IMR-90 (cell line): ENCODE results near the gene CNKSR3. TPM values are rescaled to one million over a fixed set of nuclear protein-coding genes. Genes with fewer than 3 reads are reported as not detected.

Experiments
- ATAC-seq: fragments of 200-7000 bp; cut with Tn5 transposase; 2 replicates; pipeline ENCODE4 v1.9.1; 2020; ENCODE audit warnings: low read depth, mild to moderate bottlenecking, moderate library complexity
- BruUV-seq: library from RNA; stranded (reverse); fragments of 400-500 nt; replicated peaks from 2 replicates; lab custom pipeline; 2021; lab: Mats Ljungman, UMichigan
- CTCF ChIA-PET: fragments of 300-600 bp; formaldehyde crosslinking; extraction: SDS; loops from one replicate; lab custom pipeline; 2021; ENCODE audit warnings: antibody characterized with exemption; lab: Yijun Ruan, JAX
- POLR2A ChIA-PET: fragments of 300-600 bp; sonication (Branson Sonifier 250); formaldehyde crosslinking; loops from one replicate; lab custom pipeline; 2022; ENCODE audit warnings: antibody characterized with exemption; ENCODE audit not compliant: unreplicated experiment; lab: Charles Lee
- DNase-seq: peaks from one replicate; pipeline ENCODE4 v3.0.0; 2013
- H2AFZ ChIP-seq: replicated peaks from 2 replicates; pipeline ENCODE3; 2013; ENCODE audit warnings: low read length, mild to moderate bottlenecking; ENCODE audit not compliant: poor library complexity
- H2AK5ac ChIP-seq: 2 replicates; pipeline ENCODE4 v1.6.1; 2013; ENCODE audit warnings: low read depth, low read length, inconsistent platforms
- H2AK9ac ChIP-seq: replicated peaks from 2 replicates; pipeline ENCODE3; 2013; ENCODE audit warnings: mild to moderate bottlenecking, low read depth, low read length, moderate library complexity; ENCODE audit not compliant: poor library complexity
- H2BK120ac ChIP-seq: 2 replicates; pipeline ENCODE4 v1.6.1; 2013; ENCODE audit warnings: low read depth, low read length, inconsistent platforms
- H2BK15ac ChIP-seq: 3 replicates; pipeline ENCODE4 v1.6.1; 2013; ENCODE audit warnings: low read depth, low read length, inconsistent platforms
- H2BK20ac ChIP-seq: 2 replicates; pipeline ENCODE4 v1.6.1; 2013; ENCODE audit warnings: low read depth, mild to moderate bottlenecking, inconsistent platforms, low read length, moderate library complexity
- H2BK5ac ChIP-seq: 2 replicates; pipeline ENCODE4 v1.6.1; 2013; ENCODE audit warnings: mild to moderate bottlenecking, low read depth, low read length, inconsistent platforms; ENCODE audit not compliant: poor library complexity, severe bottlenecking
- H3K14ac ChIP-seq: replicated peaks from 2 replicates; pipeline ENCODE4 v1.6.1; 2013; ENCODE audit warnings: low read depth, low read length, inconsistent platforms
- H3K18ac ChIP-seq: 2 replicates; pipeline ENCODE4 v1.6.1; 2013; ENCODE audit warnings: low read depth, low read length, control low read depth
- H3K23ac ChIP-seq: 2 replicates; pipeline ENCODE4 v1.6.1; 2013; ENCODE audit warnings: low read depth, low read length, inconsistent platforms
- H3K27ac ChIP-seq: 2 replicates; pipeline ENCODE4 v1.5.1; 2013; ENCODE audit warnings: mild to moderate bottlenecking, control low read depth, low read length; ENCODE audit not compliant: insufficient read depth
- H3K27me3 ChIP-seq: 2 replicates; pipeline ENCODE4 v1.6.1; 2013; ENCODE audit warnings: low read length; ENCODE audit not compliant: control insufficient read depth, insufficient read depth
- H3K36me3 ChIP-seq: 2 replicates; pipeline ENCODE4 v1.6.1; 2013; ENCODE audit warnings: low read length, mixed read lengths; ENCODE audit not compliant: control insufficient read depth, insufficient read depth
- H3K4ac ChIP-seq: 2 replicates; pipeline ENCODE4 v1.6.1; 2013; ENCODE audit warnings: low read depth, low read length, inconsistent platforms
- H3K4me1 ChIP-seq: 2 replicates; pipeline ENCODE4 v1.6.1; 2013; ENCODE audit warnings: low read length, mixed read lengths; ENCODE audit not compliant: control insufficient read depth, insufficient read depth
- H3K4me2 ChIP-seq: 2 replicates; pipeline ENCODE4 v1.6.1; 2013; ENCODE audit warnings: low read depth, mild to moderate bottlenecking, control low read depth, low read length, moderate library complexity
- H3K4me3 ChIP-seq: 2 replicates; pipeline ENCODE4 v1.5.1; 2013; ENCODE audit warnings: low read depth, mild to moderate bottlenecking, control low read depth, low read length, moderate library complexity; ENCODE audit not compliant: insufficient read depth
- H3K56ac ChIP-seq: 2 replicates; pipeline ENCODE4 v1.6.1; 2013; ENCODE audit warnings: low read length, inconsistent platforms; ENCODE audit not compliant: insufficient read depth; ENCODE audit errors: extremely low read depth
- H3K79me1 ChIP-seq, 2 experiments: 2 replicates each; pipeline ENCODE4 v1.6.1; 2013; ENCODE audit warnings: low read length in 2 of 2, inconsistent platforms in 1 of 2, low read depth in 1 of 2
- H3K9ac ChIP-seq: 2 replicates; pipeline ENCODE4 v1.6.1; 2013; ENCODE audit warnings: low read depth, low read length, control low read depth
- H3K9me1 ChIP-seq: 2 replicates; pipeline ENCODE4 v1.6.1; 2013; ENCODE audit warnings: low read length, inconsistent platforms; ENCODE audit not compliant: insufficient read depth
- H3K9me3 ChIP-seq: 2 replicates; pipeline ENCODE4 v1.6.1; 2013; ENCODE audit warnings: low read length; ENCODE audit not compliant: control insufficient read depth, insufficient read depth
- H4K20me1 ChIP-seq: 2 replicates; pipeline ENCODE4 v1.6.1; 2013; ENCODE audit warnings: low read length, inconsistent platforms; ENCODE audit not compliant: insufficient read depth
- H4K5ac ChIP-seq: 2 replicates; pipeline ENCODE4 v1.6.1; 2013; ENCODE audit warnings: mild to moderate bottlenecking, low read depth, low read length, control low read depth
- H4K8ac ChIP-seq, 2 experiments: 2 replicates each; pipeline ENCODE4 v1.6.1; 2013; ENCODE audit warnings: low read depth in 2 of 2, low read length in 2 of 2, control low read depth in 1 of 2, inconsistent platforms in 1 of 2
- H4K91ac ChIP-seq: 2 replicates; pipeline ENCODE4 v1.6.1; 2013; ENCODE audit warnings: low read depth, low read length, inconsistent platforms; ENCODE audit not compliant: insufficient read depth
- CEBPB ChIP-seq: IDR thresholded peaks from 2 replicates; pipeline ENCODE4 v1.6.1; 2012; ENCODE audit warnings: low read depth, low read length, improper control_type of control experiment
- WGBS, 2 experiments: methylation state at CpG; one replicate each; pipeline versions ENCODE4 v1.1.5 to v1.1.7; 2013; ENCODE audit warnings: missing lambda C conversion rate in 2 of 2; ENCODE audit not compliant: insufficient read length in 1 of 2; ENCODE audit errors: extremely low coverage in 2 of 2; 5-methylcytosine and 5-hydroxymethylcytosine counted together
- dilution Hi-C: fragments of 300-500 bp; cut with HindIII; formaldehyde crosslinking; loops from one replicate; pipeline ENCODE4 v1.14.3; 2018; ENCODE audit warnings: low sequenced_read_pairs; ENCODE audit not compliant: unreplicated experiment
- in situ Hi-C: fragments of 300-500 bp; cut with MboI; formaldehyde crosslinking; loops from 3 replicates; pipeline ENCODE4 v1.14.3; 2019; ENCODE audit warnings: low sequenced_read_pairs, inconsistent platforms, mixed read lengths
- intact Hi-C: fragments of 100-400 bp; cut with micrococcal nuclease; formaldehyde crosslinking; loops from 2 replicates; pipeline ENCODE4 v1.10.0; 2022
- polyA plus RNA-seq, 3 experiments: library from polyadenylated mRNA; depleted of rRNA; stranded (reverse); fragments of >200 nt; gene quantifications; 2 replicates each; pipeline ENCODE4 v1.2.3, GENCODE V29; 2012; ENCODE audit warnings: low replicate concordance in 1 of 3
- total RNA-seq: library from RNA; depleted of rRNA; stranded (reverse); fragments of >200 nt; gene quantifications from 2 replicates; pipeline ENCODE4 v1.2.3, GENCODE V29; 2012

The CNKSR3 gene
- total and polyA plus RNA-seq, 2 of the 4 experiments (the other 2 are of a cell fraction): 6.7 to 15.8 TPM

DNA sequence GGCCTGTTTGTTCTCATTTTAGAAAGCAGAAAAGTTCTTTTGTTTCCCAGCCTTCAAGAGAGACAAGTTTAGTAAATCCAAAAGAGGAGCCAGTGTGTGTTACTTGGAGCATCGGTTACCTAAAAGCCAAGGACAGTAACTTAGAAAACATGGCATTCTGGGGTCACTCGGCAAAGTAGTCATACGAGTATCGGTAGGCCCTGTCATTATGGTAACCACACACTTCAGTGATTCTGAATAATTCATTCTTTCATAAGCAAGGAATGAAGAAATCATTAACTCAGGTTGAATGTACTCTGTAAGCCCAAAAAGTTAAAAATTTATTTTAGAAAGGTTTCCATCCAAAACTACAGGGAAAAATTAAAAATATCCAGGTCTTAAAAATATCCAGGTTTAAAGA lies 34.0 kb downstream of the CNKSR3 start:
- DNase-seq (no peak), ATAC-seq (no peak)
- no CpG with 5 or more reads among the region's 4 CpGs for WGBS, 2 experiments
- no peaks in the 10 kb centered on the region for H3K27me3 ChIP-seq
- no peak overlapping the region for H3K4me2 ChIP-seq
- H3K9me1 ChIP-seq: peaks cover 25% of the 10 kb centered on the region
- in situ Hi-C loops: no loop called here
- no peak overlapping the region for H3K14ac ChIP-seq
- no peaks in the 10 kb centered on the region for H3K9me3 ChIP-seq
- no TSS peak for BruUV-seq
- H3K4me3 ChIP-seq: no peak overlapping the region
- ChIA-PET CTCF (interaction anchor here (0.7 kb wide), 1 partner anchor 514 kb away, joined by 5 read pairs; no protein-coding TSS in a partner anchor), POLR2A (no interaction called here)
- peaks cover 19% of the 10 kb centered on the region for H3K4me1 ChIP-seq
- no peak overlapping the region for H4K91ac ChIP-seq
- no peak overlapping the region for H3K23ac ChIP-seq
- H4K5ac ChIP-seq: no peak overlapping the region
- H3K27ac ChIP-seq: no peak overlapping the region
- peak overlapping the region; percentile 24; the same call in 1 of the 2 replicates for H2BK20ac ChIP-seq
- H2AK5ac ChIP-seq: no peak overlapping the region
- TF ChIP-seq CEBPB: no peak
- H3K56ac ChIP-seq: no peak overlapping the region
- no peak overlapping the region for H2AK9ac ChIP-seq
- H2BK15ac ChIP-seq: no peak overlapping the region
- H3K9ac ChIP-seq: no peak overlapping the region
- H3K79me1 ChIP-seq: peaks cover 51 to 69% of the 10 kb centered on the region in 2 experiments
- dilution Hi-C loops: no loop called here
- no peak overlapping the region for H2AFZ ChIP-seq
- H3K36me3 ChIP-seq: no peaks in the 10 kb centered on the region
- no peaks in the 10 kb centered on the region; the same call in 1 of the 2 replicates for H4K20me1 ChIP-seq
- H4K8ac ChIP-seq: no peak overlapping the region
- no peak overlapping the region for H3K18ac ChIP-seq
- no peak overlapping the region for H2BK120ac ChIP-seq
- no peak overlapping the region; the same call in 1 of the 2 replicates for H3K4ac ChIP-seq
- H2BK5ac ChIP-seq: no peak overlapping the region
- intact Hi-C loops: no loop called here
